ENCODE measurements around the gene RINL. TPM values are rescaled to one million over a fixed set of nuclear protein-coding genes. Genes with fewer than 3 reads are reported as not detected.
A peak's percentile ranks its signal among the peaks of the same experiment; 100 is the strongest.

Gene RINL
- total RNA-seq, 1 donor from 2014 or later = 11.2 TPM

DNA sequence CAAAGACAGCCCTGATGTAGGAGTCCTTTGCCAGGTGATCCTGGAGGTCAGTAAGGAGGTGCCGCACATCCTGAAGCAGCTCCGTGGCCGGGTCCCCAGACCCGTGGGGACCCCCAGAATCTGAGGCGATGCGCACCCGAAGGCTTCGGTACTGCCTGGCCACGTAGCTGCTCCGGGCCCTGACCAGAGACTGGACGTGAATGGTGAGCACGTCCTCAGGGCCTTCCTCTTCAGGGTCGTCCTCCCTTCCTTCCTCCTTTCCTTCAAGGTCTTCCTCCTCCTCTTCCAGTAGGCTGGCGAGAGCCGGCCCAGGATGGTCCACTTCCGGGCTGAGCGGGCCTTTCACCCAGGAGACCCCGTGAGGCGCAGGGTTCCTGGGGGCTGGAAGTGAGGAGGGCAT is 7.5 kb downstream of the RINL start:
- no peak for TF ChIP-seq CTCF (conservative IDR thresholded peaks at IDR 0.05; ENCODE audit: low read depth, low read length)
- DNase-seq (ENCODE audit: low read depth) = no peak
- no peak overlapping the region for H3K4me3 ChIP-seq (ENCODE audit: low read depth, low read length)

GRCh38 chr19:38869836-38870607 is 8.1 kb downstream of the RINL start:
- peak overlapping the region; percentile 52 for H3K4me3 ChIP-seq (ENCODE audit: low read depth, low read length)
- TF ChIP-seq CTCF (conservative IDR thresholded peaks at IDR 0.05; ENCODE audit: low read depth, low read length) = peak; percentile 76
- no peak for DNase-seq (ENCODE audit: low read depth)

- no peak for DNase-seq (ENCODE audit: low read depth)
- peak overlapping the region; percentile 52 for H3K4me3 ChIP-seq (ENCODE audit: low read depth, low read length)
- no peak for TF ChIP-seq CTCF (conservative IDR thresholded peaks at IDR 0.05; ENCODE audit: low read depth, low read length)
Measured at GRCh38 chr19:38869160-38869835, 8.8 kb downstream of the RINL start.

- TF ChIP-seq CTCF (conservative IDR thresholded peaks at IDR 0.05; ENCODE audit: low read depth, low read length) = no peak
- H3K4me3 ChIP-seq (ENCODE audit: low read depth, low read length) = no peak overlapping the region
Measured at GRCh38 chr19:38868551-38868950, 9.5 kb downstream of the RINL start.

GRCh38 chr19:38867171-38867780 is 10.8 kb downstream of the RINL start:
- DNase-seq (ENCODE audit: low read depth) = no peak
- TF ChIP-seq CTCF (conservative IDR thresholded peaks at IDR 0.05; ENCODE audit: low read depth, low read length) = no peak
- no peak overlapping the region for H3K4me3 ChIP-seq (ENCODE audit: low read depth, low read length)

More at GRCh38 chr19:38868551-38868950, 9.5 kb downstream of the RINL start:
- DNase-seq (ENCODE audit: low read depth) = no peak

DNA sequence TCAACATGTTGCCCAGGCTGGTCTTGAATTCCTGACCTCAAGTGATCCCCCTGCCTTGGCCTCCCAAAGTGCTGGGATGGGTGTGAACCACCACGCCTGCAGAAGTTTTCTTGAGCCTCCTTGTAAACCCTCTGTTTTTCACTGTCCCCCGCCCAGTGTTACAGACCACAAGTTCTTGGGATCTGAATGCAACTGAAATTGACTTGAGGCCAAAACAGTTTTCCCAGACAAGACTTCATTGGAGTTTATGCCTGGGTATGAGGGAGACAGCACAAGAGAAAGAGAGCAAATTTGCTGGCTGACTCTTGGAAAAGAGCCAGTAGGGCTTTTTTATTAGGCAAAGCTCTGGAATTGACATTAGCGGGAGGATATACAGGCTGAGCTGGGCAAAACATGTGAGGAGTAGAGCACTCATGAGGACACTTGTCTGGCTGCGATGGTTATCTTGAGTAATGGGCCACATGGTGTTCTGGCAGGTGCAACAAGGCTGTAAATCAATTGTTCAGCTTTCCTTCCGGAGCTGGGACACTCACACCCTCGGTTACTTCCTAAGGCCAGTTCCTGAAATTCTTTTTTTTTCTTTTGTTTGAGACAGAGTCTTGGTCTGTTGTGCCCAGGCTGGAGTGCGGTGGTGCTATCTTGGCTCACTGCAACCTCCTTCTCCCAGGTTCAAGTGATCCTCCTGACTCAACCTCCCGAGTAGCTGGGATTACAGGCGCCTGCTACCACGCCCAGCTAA is 15.6 kb downstream of the RINL start:
- TF ChIP-seq CTCF (conservative IDR thresholded peaks at IDR 0.05; ENCODE audit: low read depth, low read length) = no peak
- DNase-seq (ENCODE audit: low read depth) = no peak
- H3K4me3 ChIP-seq (ENCODE audit: low read depth, low read length) = no peak overlapping the region

All from epithelial cell of proximal tubule (primary cell).